ENCODE data around the gene KRTAP5-7. TPM values are rescaled to one million over a fixed set of nuclear protein-coding genes. Genes with fewer than 3 reads are reported as not detected.

KRTAP5-7 gene
- total RNA-seq, 1 donor from 2014 or later, result 0.25 TPM

GRCh38 chr11:71499125-71499524 is 27.9 kb upstream of the KRTAP5-7 start:
- TF ChIP-seq CTCF (IDR thresholded peaks at IDR 0.05; ENCODE audit: unreplicated experiment), result no peak
- peak in 1 of 2 experiments; percentile 26 for DNase-seq (ENCODE audit: low spot score in 2 of 2, unreplicated experiment in 2 of 2)
- H3K4me3 Mint-ChIP-seq, result no peak overlapping the region
- H3K4me1 Mint-ChIP-seq, result no peaks in the 10 kb centered on the region
- no peaks in the 10 kb centered on the region for H3K27me3 Mint-ChIP-seq (ENCODE audit: low read depth)
- peaks cover 30% of the 10 kb centered on the region for H3K36me3 Mint-ChIP-seq
- H3K9me3 Mint-ChIP-seq, result no peaks in the 10 kb centered on the region
- H3K27ac Mint-ChIP-seq, result no peak overlapping the region

GRCh38 chr11:71499546-71499945 is 27.5 kb upstream of the KRTAP5-7 start:
- Mint-ChIP-seq H3K27me3 (ENCODE audit: low read depth) (no peaks in the 10 kb centered on the region), H3K4me3 (no peak overlapping the region), H3K4me1 (peaks cover 2% of the 10 kb centered on the region), H3K27ac (no peak overlapping the region), H3K36me3 (peaks cover 30% of the 10 kb centered on the region), H3K9me3 (no peaks in the 10 kb centered on the region)
- no peak for TF ChIP-seq CTCF (IDR thresholded peaks at IDR 0.05; ENCODE audit: unreplicated experiment)
- peak in 1 of 2 experiments; percentile 22 for DNase-seq (ENCODE audit: low spot score in 2 of 2, unreplicated experiment in 2 of 2)

GRCh38 chr11:71500601-71501021 is 26.5 kb upstream of the KRTAP5-7 start:
- H3K27me3 Mint-ChIP-seq (ENCODE audit: low read depth), result no peaks in the 10 kb centered on the region
- H3K27ac Mint-ChIP-seq, result no peak overlapping the region
- peaks cover 7% of the 10 kb centered on the region for H3K4me1 Mint-ChIP-seq
- H3K9me3 Mint-ChIP-seq, result no peaks in the 10 kb centered on the region
- peaks cover 23% of the 10 kb centered on the region for H3K36me3 Mint-ChIP-seq
- no peak for TF ChIP-seq CTCF (IDR thresholded peaks at IDR 0.05; ENCODE audit: unreplicated experiment)
- no peak overlapping the region for H3K4me3 Mint-ChIP-seq
- peak in 1 of 2 experiments; percentile 16 for DNase-seq (ENCODE audit: low spot score in 2 of 2, unreplicated experiment in 2 of 2)

- H3K36me3 Mint-ChIP-seq, result peaks cover 28% of the 10 kb centered on the region
- H3K4me1 Mint-ChIP-seq, result peaks cover 7% of the 10 kb centered on the region
- no peaks in the 10 kb centered on the region for H3K9me3 Mint-ChIP-seq
- H3K27ac Mint-ChIP-seq, result no peak overlapping the region
- TF ChIP-seq CTCF (IDR thresholded peaks at IDR 0.05; ENCODE audit: unreplicated experiment), result no peak
- no peaks in the 10 kb centered on the region for H3K27me3 Mint-ChIP-seq (ENCODE audit: low read depth)
- H3K4me3 Mint-ChIP-seq, result no peak overlapping the region
- DNase-seq (ENCODE audit: low spot score in 2 of 2, unreplicated experiment in 2 of 2), result peak in 1 of 2 experiments; percentile 28
Measured at GRCh38 chr11:71501071-71501985, 25.7 kb upstream of the KRTAP5-7 start.

- no peak for TF ChIP-seq CTCF (IDR thresholded peaks at IDR 0.05; ENCODE audit: unreplicated experiment)
- H3K9me3 Mint-ChIP-seq, result peaks cover 5% of the 10 kb centered on the region
- H3K4me3 Mint-ChIP-seq, result no peak overlapping the region
- H3K27me3 Mint-ChIP-seq (ENCODE audit: low read depth), result no peaks in the 10 kb centered on the region
- peaks cover 7% of the 10 kb centered on the region for H3K4me1 Mint-ChIP-seq
- peak in 1 of 2 experiments; percentile 27 for DNase-seq (ENCODE audit: low spot score in 2 of 2, unreplicated experiment in 2 of 2)
- no peak overlapping the region for H3K27ac Mint-ChIP-seq
- H3K36me3 Mint-ChIP-seq, result peaks cover 29% of the 10 kb centered on the region
Measured at GRCh38 chr11:71502026-71502425, 25.0 kb upstream of the KRTAP5-7 start.

Data from mesothelial cell of epicardium (in vitro differentiated cells).